Kidney epithelial cell (primary cell): ENCODE measurements around the gene YPEL4. TPM values are rescaled to one million over a fixed set of nuclear protein-coding genes. Genes with fewer than 3 reads are reported as not detected.

Experiments
- DNase-seq: peaks from one replicate; pipeline ENCODE4 v3.0.0-alpha.2; 2010; ENCODE audit warnings: low read depth
- H3K27me3 ChIP-seq: 2 replicates; pipeline ENCODE4 v1.6.0; 2011; ENCODE audit warnings: low read length; ENCODE audit not compliant: control insufficient read depth, insufficient read depth
- H3K36me3 ChIP-seq: 2 replicates; pipeline ENCODE4 v1.5.1; 2011; ENCODE audit warnings: low read length; ENCODE audit not compliant: control insufficient read depth, insufficient read depth
- H3K4me3 ChIP-seq: 2 replicates; pipeline ENCODE4 v1.5.1; 2011; ENCODE audit warnings: low read depth, mild to moderate bottlenecking, control low read depth, low read length
- total RNA-seq: library from RNA; depleted of rRNA; stranded (reverse); fragments of >200 nt; gene quantifications from 2 replicates; pipeline ENCODE4 v1.2.3, GENCODE V29; 2015
- TF ChIP-seq, protein P1 (sequence below): IDR thresholded peaks from 2 replicates; pipeline ENCODE4 v1.5.1; 2011; ENCODE audit warnings: mild to moderate bottlenecking, moderate library complexity, low read length, control low read depth, inconsistent platforms; ENCODE audit not compliant: insufficient read depth, poor library complexity, severe bottlenecking

Gene YPEL4
- total RNA-seq, 1 donor from 2014 or later, result not detected

DNA sequence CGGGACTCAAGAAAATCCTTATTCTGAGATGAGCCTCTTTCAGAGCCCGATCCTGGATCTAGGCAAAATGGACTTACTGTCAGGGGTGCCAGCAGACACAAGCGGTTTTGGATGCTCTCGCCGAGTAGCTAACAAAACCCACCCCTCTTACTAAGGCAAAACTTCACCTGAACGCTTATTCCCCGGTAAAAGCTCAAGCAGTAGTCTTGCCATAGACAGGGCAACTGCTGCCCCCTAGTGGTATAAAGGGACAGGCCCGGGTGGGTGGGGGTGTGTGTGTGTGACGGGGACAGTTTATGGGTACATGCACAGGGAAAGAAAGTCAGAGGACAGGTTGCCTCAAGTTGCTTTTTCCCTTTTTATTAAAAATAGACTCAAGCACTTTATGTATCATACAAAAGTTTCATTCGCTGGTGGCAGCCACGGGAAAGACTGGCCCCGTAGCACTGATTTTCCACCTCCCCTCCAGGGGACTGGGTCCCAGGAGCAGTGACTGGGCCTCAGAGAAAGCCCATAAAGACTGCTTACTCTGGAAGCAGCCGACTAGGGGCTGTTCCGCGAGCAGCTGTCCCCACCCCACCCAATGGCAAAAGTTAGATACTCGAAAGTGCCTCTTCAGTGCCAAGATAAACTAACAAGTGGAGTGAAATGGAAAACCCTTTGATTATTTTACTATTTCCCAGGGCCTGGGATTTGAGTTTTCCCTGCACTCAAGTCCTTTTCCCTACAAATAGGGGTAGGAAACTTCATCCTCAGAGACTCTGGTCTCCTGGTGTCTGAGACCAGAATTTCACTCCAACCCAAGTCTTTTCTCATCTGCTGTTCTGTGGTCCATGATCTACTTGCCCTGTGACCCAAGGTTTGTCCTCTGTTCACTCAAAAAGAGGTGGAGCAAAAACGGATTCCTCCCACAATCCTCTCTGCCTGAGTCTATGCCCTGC lies 4.7 kb downstream of the YPEL4 start:
- TF ChIP-seq, protein P1, sequence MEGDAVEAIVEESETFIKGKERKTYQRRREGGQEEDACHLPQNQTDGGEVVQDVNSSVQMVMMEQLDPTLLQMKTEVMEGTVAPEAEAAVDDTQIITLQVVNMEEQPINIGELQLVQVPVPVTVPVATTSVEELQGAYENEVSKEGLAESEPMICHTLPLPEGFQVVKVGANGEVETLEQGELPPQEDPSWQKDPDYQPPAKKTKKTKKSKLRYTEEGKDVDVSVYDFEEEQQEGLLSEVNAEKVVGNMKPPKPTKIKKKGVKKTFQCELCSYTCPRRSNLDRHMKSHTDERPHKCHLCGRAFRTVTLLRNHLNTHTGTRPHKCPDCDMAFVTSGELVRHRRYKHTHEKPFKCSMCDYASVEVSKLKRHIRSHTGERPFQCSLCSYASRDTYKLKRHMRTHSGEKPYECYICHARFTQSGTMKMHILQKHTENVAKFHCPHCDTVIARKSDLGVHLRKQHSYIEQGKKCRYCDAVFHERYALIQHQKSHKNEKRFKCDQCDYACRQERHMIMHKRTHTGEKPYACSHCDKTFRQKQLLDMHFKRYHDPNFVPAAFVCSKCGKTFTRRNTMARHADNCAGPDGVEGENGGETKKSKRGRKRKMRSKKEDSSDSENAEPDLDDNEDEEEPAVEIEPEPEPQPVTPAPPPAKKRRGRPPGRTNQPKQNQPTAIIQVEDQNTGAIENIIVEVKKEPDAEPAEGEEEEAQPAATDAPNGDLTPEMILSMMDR, result peak; percentile 96
- Histone ChIP-seq H3K4me3 (no peak overlapping the region), H3K27me3 (peaks cover 39% of the 10 kb centered on the region), H3K36me3 (no peaks in the 10 kb centered on the region)
- DNase-seq, result no peak

DNA sequence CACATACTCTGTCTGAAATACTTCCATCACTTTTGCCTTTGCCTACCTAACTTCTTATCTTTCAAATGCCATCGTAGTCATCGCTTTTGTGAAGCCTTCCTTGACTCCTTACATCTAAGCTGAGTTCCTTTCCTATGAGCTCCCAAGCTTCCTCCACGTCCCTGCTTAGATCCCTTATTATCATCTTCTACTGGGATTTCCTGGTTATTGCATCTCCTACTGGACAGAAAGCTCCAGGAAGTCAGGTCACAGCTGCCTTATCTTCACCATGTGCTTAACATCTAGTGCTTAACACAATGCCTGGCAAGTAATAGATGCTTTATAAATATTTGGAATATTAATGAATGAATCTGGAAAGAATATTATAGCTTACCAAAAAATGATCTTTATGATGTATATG lies 5.9 kb downstream of the YPEL4 start:
- DNase-seq, result no peak
- TF ChIP-seq, protein P1, result no peak
- Histone ChIP-seq H3K4me3 (no peak overlapping the region), H3K27me3 (peaks cover 34% of the 10 kb centered on the region), H3K36me3 (no peaks in the 10 kb centered on the region)

DNA sequence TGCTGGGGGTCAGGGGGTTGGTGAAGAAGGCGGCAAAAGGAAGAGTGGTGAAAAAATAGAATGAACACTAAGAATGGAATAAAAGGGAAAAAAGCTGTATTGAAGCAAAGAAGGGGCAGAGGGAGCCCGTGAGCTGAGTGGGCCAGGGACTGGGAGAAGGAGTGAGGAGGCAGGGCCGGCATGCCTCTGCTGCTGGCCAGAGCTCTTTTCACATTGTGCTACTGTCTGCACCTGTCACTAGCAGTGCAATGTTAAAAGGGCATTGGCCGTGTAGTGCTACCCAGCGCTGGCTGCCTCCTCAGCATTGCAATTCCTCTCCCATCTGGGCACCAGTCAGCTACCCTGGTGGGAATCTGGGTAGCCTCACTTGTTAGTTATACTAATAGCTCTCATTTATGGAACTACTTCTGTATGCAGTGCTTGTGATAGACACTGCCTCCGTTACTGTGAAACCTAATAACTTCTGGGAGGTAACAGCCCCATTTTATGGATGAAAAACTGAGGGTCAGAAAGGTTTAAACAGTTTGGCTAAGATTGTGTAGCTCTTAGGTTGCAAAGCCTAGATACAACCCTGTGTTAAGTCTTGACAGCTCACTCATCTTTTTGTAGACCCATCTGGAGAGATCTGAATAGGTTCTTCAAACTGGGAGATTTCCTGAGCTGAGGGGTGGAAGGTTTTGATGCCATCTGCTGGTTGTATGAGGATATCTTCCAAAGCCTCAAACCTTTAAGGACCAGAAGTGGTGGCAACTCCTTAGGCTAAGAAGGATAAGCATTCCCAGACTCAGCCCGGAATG lies 8.5 kb downstream of the YPEL4 start:
- H3K36me3 ChIP-seq, result no peaks in the 10 kb centered on the region
- H3K4me3 ChIP-seq, result no peak overlapping the region
- H3K27me3 ChIP-seq, result peaks cover 8% of the 10 kb centered on the region
- DNase-seq, result no peak
- TF ChIP-seq, protein P1, result peak; percentile 47

DNA sequence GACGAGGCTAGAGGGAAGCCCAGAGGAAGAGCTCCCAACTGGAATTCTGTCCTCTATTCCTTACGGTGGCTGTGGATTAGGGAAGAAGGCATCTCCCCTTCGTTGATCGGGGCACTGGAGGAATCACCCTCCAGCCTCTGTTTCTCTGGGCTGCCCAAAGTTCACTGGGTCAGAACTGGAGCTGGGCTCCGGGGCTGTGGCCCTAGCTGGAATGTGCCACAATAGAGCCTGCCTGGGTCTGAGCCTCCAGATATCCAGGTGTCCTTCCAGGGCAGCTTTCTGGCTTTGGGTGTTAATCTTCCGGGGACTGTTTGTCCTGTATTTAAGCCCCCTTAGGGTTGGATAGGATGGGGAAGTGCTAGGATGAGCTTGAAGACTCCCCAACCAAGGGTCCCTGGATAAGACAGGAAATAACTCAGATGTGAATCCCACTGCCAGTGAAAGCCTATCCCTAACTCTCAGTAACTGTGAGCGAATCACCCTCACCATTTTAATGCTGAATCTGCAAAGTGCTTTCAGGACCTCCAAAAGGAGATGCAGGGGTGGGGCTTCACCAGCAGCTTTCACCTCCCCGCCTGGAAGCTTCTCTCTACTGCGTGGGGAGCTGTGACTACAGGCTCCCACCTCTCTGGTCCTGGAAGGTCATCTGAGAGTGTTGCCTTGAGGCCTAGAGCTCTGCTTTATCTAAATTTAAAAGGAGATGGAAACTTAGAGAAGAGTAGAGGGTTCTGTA lies 9.5 kb downstream of the YPEL4 start:
- DNase-seq, result no peak
- Histone ChIP-seq H3K4me3 (peak overlapping the region; percentile 97), H3K36me3 (no peaks in the 10 kb centered on the region), H3K27me3 (no peaks in the 10 kb centered on the region)
- TF ChIP-seq, protein P1, result no peak

DNA sequence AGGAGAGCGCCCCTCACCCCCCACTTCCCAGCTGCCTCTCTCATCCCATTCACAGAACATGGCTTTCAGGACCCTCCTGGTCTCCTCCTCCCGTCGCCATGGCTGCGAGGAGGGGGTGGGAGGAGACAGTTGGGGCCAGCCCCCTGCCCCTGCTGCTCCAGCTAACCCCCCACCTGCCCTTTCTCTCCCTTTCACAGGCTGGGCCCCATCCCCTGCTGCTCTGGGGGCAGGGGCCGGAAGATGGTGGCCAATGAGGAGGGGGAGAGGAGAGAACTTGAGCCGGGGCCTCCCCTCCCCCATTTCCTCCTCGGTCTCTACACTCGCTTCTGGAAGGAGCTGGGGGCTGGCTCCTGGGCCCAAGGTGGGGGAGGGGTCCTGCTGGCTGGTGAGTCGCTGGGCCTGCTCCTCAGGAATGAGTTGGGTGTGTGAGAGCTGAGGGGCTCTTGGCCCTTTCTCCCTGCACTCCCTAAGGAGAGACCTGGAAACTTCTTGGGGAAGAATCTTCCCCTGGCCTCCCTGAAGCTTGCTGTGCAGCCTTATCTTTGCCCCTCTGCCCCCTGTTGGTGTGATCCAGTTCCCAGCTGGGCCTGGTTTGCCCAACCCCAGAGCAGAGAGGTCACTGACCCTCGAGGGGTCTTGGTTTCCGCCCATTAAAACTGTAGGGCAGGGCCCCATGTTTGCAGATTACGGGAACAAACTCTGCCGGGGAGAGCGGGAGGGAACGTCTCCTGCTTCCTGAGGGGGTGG lies 10.2 kb downstream of the YPEL4 start:
- peak overlapping the region; percentile 97 for H3K4me3 ChIP-seq
- TF ChIP-seq, protein P1, result no peak
- no peak for DNase-seq
- H3K27me3 ChIP-seq, result no peaks in the 10 kb centered on the region
- H3K36me3 ChIP-seq, result no peaks in the 10 kb centered on the region
